GM12872 (cell line): Measurements from ENCODE around the gene TM4SF1.

ENCODE experiments used
- CTCF ChIP-seq: IDR thresholded peaks from 3 replicates; pipeline ENCODE4 v1.5.1; 2011; ENCODE audit warnings: low read depth, mild to moderate bottlenecking, low read length, moderate library complexity; ENCODE audit not compliant: insufficient read depth

Gene TM4SF1

DNA sequence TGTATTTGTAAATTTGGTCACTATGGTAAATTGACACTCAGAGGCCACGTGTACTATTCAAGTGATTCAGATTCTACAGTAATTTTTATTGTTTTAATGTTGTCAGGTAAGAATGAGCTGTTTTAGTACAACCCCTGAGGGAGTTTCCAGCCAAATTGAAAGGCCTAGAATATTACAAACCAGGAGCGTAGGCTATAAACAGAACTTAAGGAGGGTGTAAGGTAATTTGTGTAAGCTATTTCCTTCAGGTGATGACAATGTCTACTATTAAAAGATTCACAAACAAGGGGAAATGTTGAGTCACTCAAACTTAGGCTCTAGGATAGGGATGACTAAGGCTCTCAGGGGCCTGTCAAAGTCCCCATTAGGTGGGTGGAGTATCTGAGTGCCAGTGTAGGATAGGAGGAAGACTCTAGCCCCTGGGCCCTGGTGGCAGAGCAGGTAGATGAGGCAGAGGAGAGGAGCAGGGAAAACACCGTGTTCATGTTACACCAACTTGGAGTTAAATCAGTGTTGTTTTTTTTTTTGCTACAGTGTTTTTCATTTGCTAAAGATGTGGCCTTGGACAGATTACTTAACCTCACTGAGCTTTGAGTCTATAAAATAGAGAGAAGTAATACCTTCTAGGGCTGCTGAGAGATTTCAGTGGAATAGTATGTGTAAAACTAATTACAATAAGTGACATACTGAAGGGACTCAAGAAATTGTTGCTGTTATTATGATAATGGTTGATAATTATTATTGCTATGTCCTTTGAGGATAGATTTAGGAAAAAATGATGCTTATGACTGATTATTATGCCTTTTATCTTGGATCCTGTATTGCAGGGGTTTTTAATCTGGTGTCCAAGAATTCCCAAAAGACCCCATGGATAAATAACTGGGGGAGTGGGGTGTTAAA, 10.3 kb downstream of the TM4SF1 start:
- no peak for TF ChIP-seq CTCF

- no peak for TF ChIP-seq CTCF
Observed at GRCh38 chr3:149366031-149366430, 11.4 kb downstream of the TM4SF1 start.

DNA sequence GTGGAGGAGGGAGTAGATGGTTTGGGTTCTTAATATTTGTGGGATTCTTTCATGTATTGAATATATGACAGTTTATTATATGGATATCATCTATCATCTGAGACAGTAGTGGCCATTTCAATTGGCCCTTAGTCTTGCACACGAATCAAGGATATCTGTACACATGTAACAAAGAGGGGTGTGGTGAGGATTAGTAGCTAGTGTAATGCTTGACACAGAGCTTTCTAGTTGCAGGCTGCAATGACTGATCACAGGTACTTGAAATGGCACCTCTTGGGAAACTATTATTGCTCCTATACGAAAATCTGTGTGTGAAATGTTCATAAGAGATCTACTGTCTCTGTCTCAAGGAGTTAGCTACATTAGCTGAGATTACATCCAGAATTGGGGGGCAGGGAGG, 12.8 kb downstream of the TM4SF1 start:
- TF ChIP-seq CTCF = no peak

DNA sequence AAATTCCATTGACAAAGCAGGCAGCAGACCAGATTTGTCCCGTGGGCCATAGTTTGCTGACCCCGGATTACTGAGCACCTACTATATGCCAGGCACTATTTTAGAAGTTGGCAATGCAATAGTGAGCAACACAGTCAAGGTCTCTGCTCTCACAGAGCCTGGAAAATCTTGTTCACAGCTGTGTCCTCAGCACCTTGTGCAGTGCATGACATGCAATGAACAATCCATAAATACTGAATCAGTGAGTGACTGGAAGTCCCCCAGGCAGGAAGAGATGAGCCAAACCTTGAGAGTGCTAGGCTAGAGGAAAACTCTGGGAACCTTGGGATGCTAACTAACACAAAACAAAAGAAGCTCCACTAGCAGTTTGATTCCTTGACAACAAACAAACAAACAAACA, 14.4 kb downstream of the TM4SF1 start:
- no peak for TF ChIP-seq CTCF

GRCh38 chr3:149362366-149362765, 15.1 kb downstream of the TM4SF1 start:
- TF ChIP-seq CTCF = no peak

- TF ChIP-seq CTCF = no peak
Observed at GRCh38 chr3:149356630-149357029, 20.8 kb downstream of the TM4SF1 start.

DNA sequence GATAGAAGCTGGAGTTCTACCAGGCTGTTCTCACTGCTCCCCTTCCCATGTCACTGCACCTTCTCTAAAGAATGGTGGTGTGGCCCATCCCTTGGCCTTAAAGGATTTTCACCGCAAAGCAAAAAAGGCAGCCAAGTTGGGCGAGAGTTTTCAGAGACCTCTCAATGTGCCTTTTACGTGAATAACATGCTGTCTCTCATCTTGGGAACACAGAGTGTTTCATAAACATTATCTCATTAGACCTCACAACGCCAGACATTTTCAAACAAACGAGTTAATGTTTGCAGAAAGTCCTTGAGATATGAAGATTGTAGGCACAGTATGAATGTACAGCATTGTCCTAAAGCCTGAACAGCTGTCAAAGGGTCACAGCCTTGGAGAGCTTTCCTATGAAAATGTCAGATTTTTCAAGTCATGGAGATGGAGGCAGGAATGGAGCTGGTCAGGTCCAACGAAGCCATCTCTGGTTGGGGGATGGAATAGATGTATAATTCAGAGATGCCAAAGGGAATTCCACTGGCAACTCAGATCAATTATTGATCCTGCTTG, 21.3 kb downstream of the TM4SF1 start:
- no peak for TF ChIP-seq CTCF
